Natural killer cell treated with Interleukin-12 subunit alpha and Interleukin-12 subunit beta and Interleukin-15 and Interleukin-18, amount 100 ng/mL, for 72 hours (primary cell): Measurements from ENCODE around the gene CARD8. TPM values are rescaled to one million over a fixed set of nuclear protein-coding genes. Genes with fewer than 3 reads are reported as not detected.
"Not testable (repeated sequence)": the region's sequence is repeated elsewhere in the genome, so short reads cannot be mapped to it uniquely, and the experiment has no call there.

ENCODE experiments used
- ATAC-seq, 2 donors: fragments of 150-1000 bp; cut with Tn5 transposase in 1 of 2; sonication (Bioruptor Pico), chemical (Tn5 transposase) in 1 of 2; 2 replicates each; pipeline ENCODE4 v1.10.0; 2021
- DNase-seq: peaks from one replicate; pipeline ENCODE4 v3.0.0; 2022; ENCODE audit warnings: low spot score
- H3K27ac Mint-ChIP-seq, 2 donors: 1 replicate in 1 of 2; 2 replicates in 1 of 2; pipeline ENCODE4 v1.8.0; 2022; ENCODE audit warnings: mixed read lengths in 2 of 2, mild to moderate bottlenecking in 1 of 2, moderate library complexity in 1 of 2
- H3K27me3 Mint-ChIP-seq, 2 donors: 1 replicate in 1 of 2; 2 replicates in 1 of 2; pipeline ENCODE4 v1.8.0; 2022; ENCODE audit warnings: mixed read lengths in 2 of 2
- H3K36me3 Mint-ChIP-seq: one replicate; pipeline ENCODE4 v1.8.0; 2022; ENCODE audit warnings: mixed read lengths
- H3K4me1 Mint-ChIP-seq, 2 donors: 1 replicate in 1 of 2; 2 replicates in 1 of 2; pipeline ENCODE4 v1.8.0; 2022; ENCODE audit warnings: low read depth in 2 of 2, mixed read lengths in 2 of 2, mild to moderate bottlenecking in 1 of 2
- H3K4me3 Mint-ChIP-seq: one replicate; pipeline ENCODE4 v1.8.0; 2022; ENCODE audit warnings: mixed read lengths
- H3K9me3 Mint-ChIP-seq: 2 replicates; pipeline ENCODE4 v1.8.0; 2022; ENCODE audit warnings: mixed read lengths
- total RNA-seq, 2 donors: library from RNA; stranded (reverse); gene quantifications; one replicate each; pipeline ENCODE4 v1.2.3, GENCODE V29; 2022

Gene CARD8
- total RNA-seq, 2 donors from 2014 or later: 172 to 176 TPM

DNA sequence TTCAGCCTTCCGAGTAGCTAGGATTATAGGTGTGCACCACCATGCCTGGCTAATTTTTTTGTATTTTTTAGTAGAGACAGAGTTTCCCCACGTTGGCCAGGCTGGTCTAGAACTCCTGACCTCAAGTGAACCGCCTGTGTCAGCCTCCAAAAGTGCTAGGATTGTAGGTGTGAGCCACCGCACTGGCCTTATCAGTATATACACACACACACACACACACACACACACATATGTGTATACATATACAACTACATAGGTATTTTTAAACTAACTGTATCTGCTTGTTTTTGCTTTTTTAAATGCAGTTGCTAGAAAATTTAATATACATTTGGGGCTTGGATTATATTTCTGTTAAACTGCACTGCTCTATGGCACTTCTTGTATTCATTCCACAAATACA is 3.1 kb downstream of the CARD8 start:
- ATAC-seq (no peak), DNase-seq (no peak)
- Mint-ChIP-seq H3K9me3 (no peaks in the 10 kb centered on the region), H3K4me3 (peak overlapping the region; percentile 90), H3K27ac (peak overlapping the region; percentile 96 to 99), H3K36me3 (no peaks in the 10 kb centered on the region), H3K4me1 (peaks cover 59 to 60% of the 10 kb centered on the region in 2 donors), H3K27me3 (no peaks in the 10 kb centered on the region)

GRCh38 chr19:48250290-48251025 is 5.3 kb downstream of the CARD8 start:
- H3K36me3 Mint-ChIP-seq: peaks cover 10% of the 10 kb centered on the region

GRCh38 chr19:48249502-48250014 is 6.2 kb downstream of the CARD8 start:
- peak overlapping the region; percentile 99 for H3K27ac Mint-ChIP-seq
- peaks cover 11% of the 10 kb centered on the region for H3K36me3 Mint-ChIP-seq

More at GRCh38 chr19:48250290-48251025, 5.3 kb downstream of the CARD8 start:
- DNase-seq (no peak), ATAC-seq (no peak)
- Mint-ChIP-seq H3K27me3 (no peaks in the 10 kb centered on the region), H3K9me3 (no peaks in the 10 kb centered on the region), H3K27ac (peak overlapping the region; percentile 99), H3K4me1 (peaks cover 54 to 61% of the 10 kb centered on the region in 2 donors), H3K4me3 (peak overlapping the region; percentile 95)

DNA sequence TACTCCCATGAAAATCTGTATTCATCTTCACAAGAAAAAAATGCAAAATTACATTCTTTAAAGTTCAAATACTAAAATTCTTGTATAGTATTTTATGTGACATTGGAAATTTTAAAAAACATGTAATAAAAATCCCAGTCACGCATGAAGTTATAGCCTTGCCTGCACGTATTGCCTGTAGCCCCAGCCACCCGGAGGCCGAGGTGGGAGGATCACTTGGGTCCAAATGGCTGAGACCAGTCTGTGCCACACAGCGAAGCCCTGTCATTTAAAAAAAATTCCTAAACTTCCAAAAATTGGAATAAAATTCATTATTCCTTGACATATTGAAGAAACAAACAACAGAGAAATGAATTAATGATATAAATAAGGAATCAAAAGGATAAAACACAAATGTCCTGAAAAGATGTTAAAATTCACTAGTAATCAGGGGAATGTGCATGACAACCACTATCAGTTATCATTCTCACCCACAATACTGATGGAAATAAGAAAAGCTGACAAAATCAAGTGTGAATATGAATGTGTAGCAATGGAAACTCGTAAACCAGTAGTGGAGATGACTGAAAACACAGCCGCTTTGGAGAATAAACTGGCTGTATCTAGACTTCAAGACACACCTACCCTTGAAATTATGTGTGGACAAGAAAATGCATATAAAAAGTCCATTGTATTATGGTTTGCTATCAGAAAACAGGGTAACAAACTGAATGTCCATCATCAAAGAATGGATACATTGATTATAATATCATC is 7.5 kb downstream of the CARD8 start:
- no peaks in the 10 kb centered on the region for H3K27me3 Mint-ChIP-seq
- H3K4me1 Mint-ChIP-seq: peaks cover 52 to 54% of the 10 kb centered on the region in 2 donors
- H3K27ac Mint-ChIP-seq: peak overlapping the region; percentile 99
- H3K36me3 Mint-ChIP-seq: peaks cover 17% of the 10 kb centered on the region
- H3K9me3 Mint-ChIP-seq: no peaks in the 10 kb centered on the region
- DNase-seq: no peak
- H3K4me3 Mint-ChIP-seq: peak overlapping the region; percentile 95
- ATAC-seq: peak in 1 of 2 donors; percentile 40

More at GRCh38 chr19:48249502-48250014, 6.2 kb downstream of the CARD8 start:
- H3K4me3 Mint-ChIP-seq: peak overlapping the region; percentile 95
- peak; percentile 88 for DNase-seq
- peaks cover 54 to 61% of the 10 kb centered on the region in 2 donors for H3K4me1 Mint-ChIP-seq
- ATAC-seq: peak; percentile 88 to 92
- H3K27me3 Mint-ChIP-seq: no peaks in the 10 kb centered on the region
- no peaks in the 10 kb centered on the region for H3K9me3 Mint-ChIP-seq

- DNase-seq (no peak), ATAC-seq (no peak)
- peaks cover 17% of the 10 kb centered on the region for H3K36me3 Mint-ChIP-seq
- H3K27me3 Mint-ChIP-seq: no peaks in the 10 kb centered on the region
- no peaks in the 10 kb centered on the region for H3K9me3 Mint-ChIP-seq
- peaks cover 43 to 45% of the 10 kb centered on the region in 2 donors for H3K4me1 Mint-ChIP-seq
- peak overlapping the region in 1 of 2 donors; percentile 84 for H3K27ac Mint-ChIP-seq
- no peak overlapping the region for H3K4me3 Mint-ChIP-seq
Observed at GRCh38 chr19:48247212-48247611, 8.5 kb downstream of the CARD8 start.

GRCh38 chr19:48246101-48246500 is 9.6 kb downstream of the CARD8 start:
- Mint-ChIP-seq H3K27ac (peak overlapping the region; percentile 52 to 84), H3K9me3 (no peaks in the 10 kb centered on the region), H3K36me3 (peaks cover 24% of the 10 kb centered on the region), H3K4me3 (peak overlapping the region; percentile 21), H3K27me3 (no peaks in the 10 kb centered on the region), H3K4me1 (peaks cover 40 to 45% of the 10 kb centered on the region in 2 donors)
- no peak for DNase-seq
- ATAC-seq: no peak

- ATAC-seq: peak; percentile 78 to 90
- peak; percentile 65 for DNase-seq
- Mint-ChIP-seq H3K4me3 (peak overlapping the region; percentile 80), H3K27ac (peak overlapping the region; percentile 80 to 96), H3K9me3 (no peaks in the 10 kb centered on the region), H3K4me1 (peaks cover 29 to 36% of the 10 kb centered on the region in 2 donors), H3K36me3 (peaks cover 39% of the 10 kb centered on the region), H3K27me3 (no peaks in the 10 kb centered on the region)
Observed at GRCh38 chr19:48244281-48244680, 11.4 kb downstream of the CARD8 start.

GRCh38 chr19:48241771-48242170 is 13.9 kb downstream of the CARD8 start:
- Mint-ChIP-seq H3K36me3 (peaks cover 39% of the 10 kb centered on the region), H3K27ac (peak overlapping the region; percentile 51 to 66), H3K4me1 (peaks cover 33 to 36% of the 10 kb centered on the region in 2 donors)
- not testable (repeated sequence) for ATAC-seq, H3K9me3 Mint-ChIP-seq, DNase-seq, H3K4me3 Mint-ChIP-seq, H3K27me3 Mint-ChIP-seq

DNA sequence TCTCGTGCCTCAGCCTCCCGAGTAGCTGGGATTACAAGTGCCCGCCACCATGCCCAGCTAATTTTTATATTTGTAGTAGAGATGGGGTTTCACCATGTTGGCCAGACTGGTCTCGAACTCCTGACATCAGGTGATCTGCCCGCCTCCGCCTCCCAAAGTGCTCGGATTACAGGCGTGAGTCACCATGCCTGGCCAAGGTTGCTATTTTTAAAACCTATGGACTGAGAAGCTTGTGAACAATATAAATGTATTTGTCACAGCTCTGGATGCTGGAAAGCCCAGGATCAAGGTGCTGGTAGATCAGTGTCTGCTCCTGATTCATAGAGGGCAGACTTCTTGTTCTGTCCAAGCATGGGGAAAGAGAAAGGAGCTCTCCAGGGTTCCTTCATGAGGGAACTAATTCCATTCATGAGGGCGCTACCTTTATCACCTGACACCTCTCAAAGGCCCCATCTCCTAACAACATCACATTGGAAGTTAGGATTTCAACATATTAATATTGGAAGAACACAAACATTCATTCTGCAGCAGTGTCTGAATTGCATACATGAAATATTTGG is 16.1 kb downstream of the CARD8 start:
- Mint-ChIP-seq H3K27ac (peak overlapping the region; percentile 52 to 61), H3K4me1 (peaks cover 24 to 27% of the 10 kb centered on the region in 2 donors), H3K9me3 (no peaks in the 10 kb centered on the region), H3K36me3 (peaks cover 39% of the 10 kb centered on the region), H3K27me3 (no peaks in the 10 kb centered on the region), H3K4me3 (no peak overlapping the region)
- no peak for DNase-seq
- no peak for ATAC-seq

- Mint-ChIP-seq H3K27ac (no peak overlapping the region), H3K4me1 (peaks cover 19 to 21% of the 10 kb centered on the region in 2 donors), H3K36me3 (peaks cover 39% of the 10 kb centered on the region), H3K9me3 (no peaks in the 10 kb centered on the region), H3K4me3 (no peak overlapping the region), H3K27me3 (no peaks in the 10 kb centered on the region)
- DNase-seq (no peak), ATAC-seq (no peak)
Observed at GRCh38 chr19:48239120-48239519, 16.6 kb downstream of the CARD8 start.

- no peaks in the 10 kb centered on the region for H3K9me3 Mint-ChIP-seq
- H3K4me3 Mint-ChIP-seq: no peak overlapping the region
- H3K36me3 Mint-ChIP-seq: peaks cover 56% of the 10 kb centered on the region
- no peaks in the 10 kb centered on the region for H3K27me3 Mint-ChIP-seq
- H3K27ac Mint-ChIP-seq: no peak overlapping the region
- peaks cover 21 to 22% of the 10 kb centered on the region in 2 donors for H3K4me1 Mint-ChIP-seq
- ATAC-seq (no peak), DNase-seq (no peak)
Observed at GRCh38 chr19:48237057-48237456, 18.7 kb downstream of the CARD8 start.

- Mint-ChIP-seq H3K27ac (peak overlapping the region; percentile 34 to 39), H3K9me3 (no peaks in the 10 kb centered on the region), H3K27me3 (no peaks in the 10 kb centered on the region), H3K4me1 (peaks cover 16 to 22% of the 10 kb centered on the region in 2 donors), H3K36me3 (peaks cover 66% of the 10 kb centered on the region), H3K4me3 (no peak overlapping the region)
- ATAC-seq: peak; percentile 52 to 72
- DNase-seq: no peak
Observed at GRCh38 chr19:48230555-48231129, 25.1 kb downstream of the CARD8 start.

- H3K4me3 Mint-ChIP-seq: no peak overlapping the region
Observed at GRCh38 chr19:48221628-48222027, 34.1 kb downstream of the CARD8 start.

More at GRCh38 chr19:48221628-48222027, 34.1 kb downstream of the CARD8 start:
- H3K4me1 Mint-ChIP-seq: peaks cover 0 to 5% of the 10 kb centered on the region in 2 donors
- ATAC-seq (no peak), DNase-seq (no peak)
- no peak overlapping the region for H3K27ac Mint-ChIP-seq
- H3K27me3 Mint-ChIP-seq: no peaks in the 10 kb centered on the region
- H3K36me3 Mint-ChIP-seq: peaks cover 9% of the 10 kb centered on the region
- H3K9me3 Mint-ChIP-seq: no peaks in the 10 kb centered on the region
